Right kidney (tissue), 1 donor: Measurements from ENCODE around the gene NTSR2.

Experiments
- DNase-seq: peaks from one replicate; pipeline ENCODE4 v3.0.0-alpha.2; 2016

The NTSR2 gene

GRCh38 chr2:11657195-11657594 is 12.8 kb downstream of the NTSR2 start:
- no peak for DNase-seq

- DNase-seq: no peak
These were observed 13.3 kb downstream of the NTSR2 start for GRCh38 chr2:11656671-11657101.

GRCh38 chr2:11656252-11656651 is 13.7 kb downstream of the NTSR2 start:
- no peak for DNase-seq

GRCh38 chr2:11655495-11655894 is 14.5 kb downstream of the NTSR2 start:
- no peak for DNase-seq

- no peak for DNase-seq
These were observed 17.4 kb downstream of the NTSR2 start for GRCh38 chr2:11652553-11652952.

- DNase-seq: no peak
These were observed 18.0 kb downstream of the NTSR2 start for GRCh38 chr2:11651856-11652548.

- DNase-seq: no peak
These were observed 20.9 kb downstream of the NTSR2 start for GRCh38 chr2:11649093-11649492.

GRCh38 chr2:11647834-11648600 is 22.0 kb downstream of the NTSR2 start:
- DNase-seq: no peak

GRCh38 chr2:11646530-11646929 is 23.5 kb downstream of the NTSR2 start:
- DNase-seq: no peak

- no peak for DNase-seq
These were observed 25.7 kb downstream of the NTSR2 start for GRCh38 chr2:11644293-11644692.

- no peak for DNase-seq
These were observed 27.0 kb downstream of the NTSR2 start for GRCh38 chr2:11642972-11643371.

- no peak for DNase-seq
These were observed 29.9 kb downstream of the NTSR2 start for GRCh38 chr2:11640132-11640531.

- no peak for DNase-seq
These were observed 30.5 kb downstream of the NTSR2 start for GRCh38 chr2:11639503-11639902.

- no peak for DNase-seq
These were observed 32.4 kb downstream of the NTSR2 start for GRCh38 chr2:11637546-11637945.

- DNase-seq: no peak
These were observed 33.3 kb downstream of the NTSR2 start for GRCh38 chr2:11636593-11637295.

- no peak for DNase-seq
These were observed 34.9 kb downstream of the NTSR2 start for GRCh38 chr2:11635141-11635540.

- DNase-seq: no peak
These were observed 35.4 kb downstream of the NTSR2 start for GRCh38 chr2:11634584-11634983.

- DNase-seq: no peak
These were observed 36.0 kb downstream of the NTSR2 start for GRCh38 chr2:11633923-11634478.

GRCh38 chr2:11631462-11631861 is 38.5 kb downstream of the NTSR2 start:
- DNase-seq: no peak

GRCh38 chr2:11630855-11631254 is 39.1 kb downstream of the NTSR2 start:
- DNase-seq: no peak

- no peak for DNase-seq
These were observed 40.1 kb downstream of the NTSR2 start for GRCh38 chr2:11629851-11630250.

GRCh38 chr2:11629215-11629614 is 40.8 kb downstream of the NTSR2 start:
- no peak for DNase-seq

- DNase-seq: no peak
These were observed 41.3 kb downstream of the NTSR2 start for GRCh38 chr2:11628675-11629074.
